AG09309 (cell line): ENCODE measurements around the gene GLT6D1.

Experiments used
- DNase-seq: peaks from one replicate; pipeline ENCODE4 v3.0.0-alpha.2; 2010; ENCODE audit warnings: low read depth
- H3K4me3 ChIP-seq: 2 replicates; pipeline ENCODE4 v1.5.1; 2011; ENCODE audit warnings: mild to moderate bottlenecking, low read depth, low read length, moderate library complexity; ENCODE audit not compliant: control insufficient read depth
- CTCF ChIP-seq: IDR thresholded peaks from 2 replicates; pipeline ENCODE4 v1.5.1; 2011; ENCODE audit warnings: mild to moderate bottlenecking, low read depth, low read length, inconsistent platforms; ENCODE audit not compliant: insufficient read depth, control insufficient read depth; ENCODE audit errors: missing control alignments

Gene GLT6D1

GRCh38 chr9:135574943-135575342 lies 64.4 kb downstream of the GLT6D1 start:
- no peak for DNase-seq
- no peak overlapping the region for H3K4me3 ChIP-seq
- no peak for TF ChIP-seq CTCF

GRCh38 chr9:135574331-135574730 lies 65.0 kb downstream of the GLT6D1 start:
- no peak for DNase-seq
- TF ChIP-seq CTCF = no peak
- H3K4me3 ChIP-seq = no peak overlapping the region
